Stimulated activated CD4-positive, alpha-beta T cell treated with anti-CD3 and anti-CD28 coated beads, Interleukin-15, amount 100 ng/mL, for 24 hours (primary cell): ENCODE measurements around the gene PLEKHG4.

Experiments used
- DNase-seq: peaks from one replicate; pipeline ENCODE4 v3.0.0-alpha.2; 2020

Gene PLEKHG4

GRCh38 chr16:67265834-67266233, 13.5 kb upstream of the PLEKHG4 start:
- DNase-seq: no peak

- no peak for DNase-seq
Measured at GRCh38 chr16:67268136-67268579, 11.2 kb upstream of the PLEKHG4 start.

GRCh38 chr16:67269766-67270165, 9.6 kb upstream of the PLEKHG4 start:
- no peak for DNase-seq

GRCh38 chr16:67270931-67271338, 8.4 kb upstream of the PLEKHG4 start:
- no peak for DNase-seq

- DNase-seq: no peak
Measured at GRCh38 chr16:67271446-67271845, 7.9 kb upstream of the PLEKHG4 start.

- no peak for DNase-seq
Measured at GRCh38 chr16:67275321-67275720, 4.0 kb upstream of the PLEKHG4 start.

GRCh38 chr16:67277294-67277998, 1.9 kb upstream of the PLEKHG4 start:
- DNase-seq: peak; percentile 62

- no peak for DNase-seq
Measured at GRCh38 chr16:67277999-67278772, 1.1 kb upstream of the PLEKHG4 start.

- peak; percentile 74 for DNase-seq
Measured at GRCh38 chr16:67278773-67279295, 498 bp upstream of the PLEKHG4 start.

GRCh38 chr16:67280090-67281015, 1.0 kb downstream of the PLEKHG4 start:
- DNase-seq: no peak

- DNase-seq: no peak
Measured at GRCh38 chr16:67281536-67282446, 2.5 kb downstream of the PLEKHG4 start.

- no peak for DNase-seq
Measured at GRCh38 chr16:67282447-67282805, 3.1 kb downstream of the PLEKHG4 start.

- no peak for DNase-seq
Measured at GRCh38 chr16:67283039-67283825, 3.9 kb downstream of the PLEKHG4 start.

GRCh38 chr16:67283826-67284555, 4.7 kb downstream of the PLEKHG4 start:
- no peak for DNase-seq

GRCh38 chr16:67284699-67285646, 5.6 kb downstream of the PLEKHG4 start:
- no peak for DNase-seq

GRCh38 chr16:67286441-67287235, 7.3 kb downstream of the PLEKHG4 start:
- DNase-seq: no peak

GRCh38 chr16:67287960-67288359, 8.6 kb downstream of the PLEKHG4 start:
- DNase-seq: no peak

- no peak for DNase-seq
Measured at GRCh38 chr16:67291461-67291860, 12.1 kb downstream of the PLEKHG4 start.
